ENCODE data around the gene PUM2.

DNA sequence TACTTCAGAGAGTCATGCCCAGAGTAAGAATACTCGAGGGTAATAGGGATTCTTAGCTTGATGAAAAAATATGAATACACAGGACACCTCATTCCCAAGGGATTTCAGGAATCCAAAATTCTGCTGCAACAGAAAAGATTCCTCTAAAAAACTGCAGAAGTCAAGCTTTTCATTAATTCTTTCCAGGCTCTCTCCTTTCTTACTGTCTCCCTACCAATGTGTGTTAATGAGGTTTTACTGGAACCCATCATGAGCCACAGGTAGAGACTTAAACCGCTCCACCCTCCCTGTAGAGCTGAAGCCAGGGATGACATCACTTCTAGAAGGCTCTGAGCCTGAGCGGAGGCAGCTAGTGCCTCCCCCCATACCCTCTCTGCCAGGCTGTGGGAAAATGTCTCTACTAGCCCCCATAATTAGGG, 129.1 kb downstream of the PUM2 start:
- TF ChIP-seq CTBP1 (IDR thresholded peaks at IDR 0.05; ENCODE audit: borderline replicate concordance) (no peak), FOXK2 (IDR thresholded peaks at IDR 0.05) (no peak)
